ENCODE results near the gene C14orf119. TPM values are rescaled to one million over a fixed set of nuclear protein-coding genes. Genes with fewer than 3 reads are reported as not detected.

C14orf119 gene
- total and polyA plus RNA-seq, 10 donors: 28.0 to 47.0 (median 39.0) TPM

DNA sequence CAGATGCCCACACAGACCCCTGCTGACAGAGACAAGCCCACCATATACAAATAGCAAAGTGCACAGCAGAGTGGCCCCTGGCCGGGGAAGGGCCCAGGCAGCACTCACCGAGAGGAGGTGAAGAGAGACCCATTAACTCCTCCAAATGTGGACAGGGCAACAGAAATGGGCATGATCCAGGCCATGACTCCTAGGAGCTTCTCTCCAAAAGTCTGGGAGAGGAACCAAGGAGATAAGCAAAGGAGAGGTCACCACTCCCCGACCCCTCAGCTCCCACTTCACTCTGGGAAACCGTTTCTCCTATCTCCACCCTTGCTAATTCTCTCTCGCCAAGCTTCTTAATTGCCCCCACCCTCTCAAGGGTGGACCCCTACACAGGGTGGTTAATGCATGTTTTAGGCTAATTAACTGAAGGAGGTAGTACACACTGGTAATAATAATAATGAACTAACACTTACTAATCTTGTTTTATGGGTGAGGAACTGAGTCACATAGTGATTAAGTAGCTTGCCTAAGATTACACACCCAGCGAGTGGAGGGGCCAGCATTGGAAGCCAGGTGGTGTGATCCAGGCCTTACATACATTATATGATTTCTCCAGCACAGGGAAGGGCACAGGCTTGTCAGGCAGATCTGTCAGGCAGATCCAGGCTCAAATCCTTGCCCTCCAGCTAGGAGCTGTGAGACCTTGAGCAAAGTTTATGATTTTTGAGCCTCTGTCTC lies 42.7 kb downstream of the C14orf119 start:
- Histone ChIP-seq H3K27ac (no peak overlapping the region), H3K9me3 (no peaks in the 10 kb centered on the region), H3K4me3 (no peak overlapping the region), H3K36me3 (peaks cover 0 to 57% (median 0%) of the 10 kb centered on the region in 6 donors), H3K4me1 (no peaks in the 10 kb centered on the region), H3K27me3 (replicated peaks in 1 of 7) (no peaks in the 10 kb centered on the region)
- intact Hi-C loops (cut with DNase I; ENCODE audit: low total_unique reads): no loop called here
- TF ChIP-seq CTCF (IDR thresholded peaks at IDR 0.05 in 8 of 11, conservative IDR thresholded peaks at IDR 0.05 in 3 of 11) (no peak), POLR2AphosphoS5 (IDR thresholded peaks at IDR 0.05) (no peak), POLR2A (IDR thresholded peaks at IDR 0.05) (no peak)
- peak; percentile 1 for DNase-seq
- WGBS, 5 donors: 83 to 93% (median 90%) methylated on average over 6 of the region's 6 CpGs

- Histone ChIP-seq H3K27me3 (replicated peaks in 1 of 7) (no peaks in the 10 kb centered on the region), H3K36me3 (peaks cover 0 to 57% (median 0%) of the 10 kb centered on the region in 6 donors)
- WGBS, 5 donors: 86 to 99% (median 91%) methylated on average over 2 of the region's 2 CpGs
These were observed 44.6 kb downstream of the C14orf119 start for GRCh38 chr14:23139874-23140273.

DNA sequence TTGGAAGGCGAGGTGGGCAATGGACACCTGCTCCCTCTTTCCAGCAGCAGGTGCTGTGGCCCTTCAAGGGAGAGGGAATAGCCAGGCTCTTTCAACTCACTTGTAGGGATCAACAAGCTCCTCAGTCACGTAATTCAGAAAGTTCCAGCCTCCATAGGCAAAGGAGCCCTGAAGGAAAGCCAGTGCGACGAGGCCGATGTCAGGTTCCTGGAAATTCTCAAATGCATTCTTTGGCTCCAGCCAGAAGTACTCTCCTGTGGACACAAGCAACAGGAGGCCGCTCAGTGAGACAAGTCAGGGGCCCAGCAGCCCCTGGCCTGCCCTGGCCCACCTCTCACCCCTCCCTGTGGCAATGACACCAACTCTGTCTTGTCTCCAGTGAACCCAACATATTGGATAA lies 45.1 kb downstream of the C14orf119 start:
- Histone ChIP-seq H3K4me1 (no peaks in the 10 kb centered on the region), H3K9me3 (no peaks in the 10 kb centered on the region), H3K27me3 (replicated peaks in 1 of 7) (no peaks in the 10 kb centered on the region), H3K27ac (no peak overlapping the region), H3K4me3 (no peak overlapping the region), H3K36me3 (peaks cover 0 to 57% (median 0%) of the 10 kb centered on the region in 6 donors)
- no peak for DNase-seq
- TF ChIP-seq CTCF (IDR thresholded peaks at IDR 0.05 in 8 of 11, conservative IDR thresholded peaks at IDR 0.05 in 3 of 11) (no peak), POLR2AphosphoS5 (IDR thresholded peaks at IDR 0.05) (no peak), POLR2A (IDR thresholded peaks at IDR 0.05) (no peak)
- intact Hi-C loops (cut with DNase I; ENCODE audit: low total_unique reads): no loop called here
- WGBS, 5 donors: 75 to 91% (median 87%) methylated on average over 6 of the region's 6 CpGs

More at GRCh38 chr14:23139874-23140273, 44.6 kb downstream of the C14orf119 start:
- Histone ChIP-seq H3K4me3 (no peak overlapping the region), H3K4me1 (no peaks in the 10 kb centered on the region), H3K27ac (no peak overlapping the region), H3K9me3 (no peaks in the 10 kb centered on the region)
- intact Hi-C loops (cut with DNase I; ENCODE audit: low total_unique reads): no loop called here
- no peak for DNase-seq
- no peak for TF ChIP-seq POLR2A (IDR thresholded peaks at IDR 0.05)

- H3K9me3 ChIP-seq: no peaks in the 10 kb centered on the region
- intact Hi-C loops (cut with DNase I; ENCODE audit: low total_unique reads): no loop called here
- peaks cover 0 to 46% (median 0%) of the 10 kb centered on the region in 6 donors for H3K36me3 ChIP-seq
- no peak overlapping the region for H3K27ac ChIP-seq
- no peaks in the 10 kb centered on the region for H3K4me1 ChIP-seq
- DNase-seq: no peak
- WGBS, 5 donors: 79 to 92% (median 87%) methylated on average over 7 of the region's 7 CpGs
- TF ChIP-seq POLR2AphosphoS5 (IDR thresholded peaks at IDR 0.05): no peak
- TF ChIP-seq CTCF (IDR thresholded peaks at IDR 0.05 in 8 of 11, conservative IDR thresholded peaks at IDR 0.05 in 3 of 11): no peak
- no peak for TF ChIP-seq POLR2A (IDR thresholded peaks at IDR 0.05)
- H3K4me3 ChIP-seq: no peak overlapping the region
- H3K27me3 ChIP-seq (replicated peaks in 1 of 7): no peaks in the 10 kb centered on the region
These were observed 46.6 kb downstream of the C14orf119 start for GRCh38 chr14:23141706-23142444.
